Gastrocnemius medialis (tissue), 4 donors: Measurements from ENCODE around the gene LAMC3. TPM values are rescaled to one million over a fixed set of nuclear protein-coding genes. Genes with fewer than 3 reads are reported as not detected.

Experiments used
- ATAC-seq, 2 donors: fragments of 150-250 bp; one replicate each; pipeline ENCODE4 v1.9.1; 2016
- DNase-seq, 2 donors: peaks; one replicate each; pipeline ENCODE4 v3.0.0-alpha.2; 2019
- H3K27ac ChIP-seq, 4 donors: fragments of 200-600 bp; sonication (generic); 1 replicate in 1 of 4; 2 replicates in 3 of 4; pipeline ENCODE4 v1.5.1; 2016 to 2018; ENCODE audit warnings: mild to moderate bottlenecking in 2 of 4, moderate library complexity in 1 of 4
- H3K27me3 ChIP-seq, 3 donors: fragments of 200-600 bp; sonication (generic) in 2 of 3; 1 replicate in 1 of 3; 2 replicates in 2 of 3; pipeline versions ENCODE4 v1.5.1 to v1.6.0; 2016 to 2019; ENCODE audit warnings: mild to moderate bottlenecking in 1 of 3, moderate library complexity in 1 of 3
- H3K36me3 ChIP-seq, 2 donors: fragments of 200-600 bp; sonication (generic) in 1 of 2; one replicate each; pipeline ENCODE4 v1.5.1; 2017 to 2018
- H3K4me1 ChIP-seq, 2 donors: fragments of 200-600 bp; sonication (generic) in 1 of 2; one replicate each; pipeline ENCODE4 v1.5.1; 2016 to 2017; ENCODE audit warnings: mild to moderate bottlenecking in 2 of 2
- H3K4me3 ChIP-seq, 4 donors: fragments of 200-600 bp; sonication (generic) in 3 of 4; 1 replicate in 1 of 4; 2 replicates in 3 of 4; pipeline ENCODE4 v1.5.1; 2016 to 2019; ENCODE audit warnings: mild to moderate bottlenecking in 2 of 4
- H3K9me3 ChIP-seq, 3 donors: fragments of 200-600 bp; sonication (generic) in 2 of 3; 1 replicate in 1 of 3; 2 replicates in 2 of 3; pipeline ENCODE4 v1.5.1; 2016 to 2019
- CTCF ChIP-seq, 5 experiments: fragments of 450-650 bp in 3 of 5; fragments of 200-600 bp in 2 of 5; sonication (generic) in 2 of 5; IDR thresholded peaks in 4 of 5; conservative IDR thresholded peaks in 1 of 5; 1 replicate in 4 of 5; 2 replicates in 1 of 5; pipeline ENCODE4 v1.5.1; 2016 to 2019; ENCODE audit warnings: antibody characterized with exemption in 5 of 5, mild to moderate bottlenecking in 3 of 5, moderate library complexity in 3 of 5
- POLR2A ChIP-seq, 2 donors: fragments of 450-650 bp; IDR thresholded peaks; one replicate each; pipeline ENCODE4 v1.6.1; 2017; ENCODE audit warnings: antibody characterized with exemption in 2 of 2, mild to moderate bottlenecking in 2 of 2, moderate library complexity in 2 of 2
- in situ Hi-C, 4 donors: fragments of 200-750 bp; cut with MboI; loops; one replicate each; pipeline versions ENCODE4 v1.15.0 to v1.8.0; 2017; ENCODE audit warnings: low sequenced_read_pairs in 4 of 4
- intact Hi-C: fragments of 100-400 bp; cut with DNase I; formaldehyde crosslinking; loops from one replicate; pipeline ENCODE4 v1.15.1; 2023; ENCODE audit warnings: low total_unique reads
- total RNA-seq, 4 donors: library from RNA; depleted of rRNA; stranded (reverse); fragments of >200 nt; gene quantifications; one replicate each; pipeline versions ENCODE4 v1.1.0 to v1.2.3, GENCODE V29; 2016

Gene LAMC3
- total RNA-seq, 4 donors from 2014 or later = 0.07 to 1.5 (median 0.72) TPM

GRCh38 chr9:131067625-131068024 lies 58.7 kb downstream of the LAMC3 start:
- intact Hi-C loops = no loop called here
- Histone ChIP-seq H3K4me3 (no peak overlapping the region), H3K36me3 (no peaks in the 10 kb centered on the region), H3K27me3 (peaks cover 0 to 7% (median 0%) of the 10 kb centered on the region in 3 donors), H3K27ac (no peak overlapping the region), H3K4me1 (peaks cover 0 to 4% of the 10 kb centered on the region in 2 donors), H3K9me3 (no peaks in the 10 kb centered on the region)
- DNase-seq = no peak
- TF ChIP-seq POLR2A (IDR thresholded peaks at IDR 0.05) (no peak), CTCF (IDR thresholded peaks at IDR 0.05 in 4 of 5, conservative IDR thresholded peaks at IDR 0.05 in 1 of 5) (no peak)
- ATAC-seq = no peak
- in situ Hi-C loops = no loop called here

- no peak overlapping the region for H3K27ac ChIP-seq
Observed at GRCh38 chr9:131068076-131068816, 59.3 kb downstream of the LAMC3 start.

GRCh38 chr9:131069699-131070098 lies 60.7 kb downstream of the LAMC3 start:
- Histone ChIP-seq H3K27me3 (peaks cover 0 to 5% (median 0%) of the 10 kb centered on the region in 3 donors), H3K27ac (no peak overlapping the region), H3K4me1 (peaks cover 0 to 4% of the 10 kb centered on the region in 2 donors), H3K4me3 (no peak overlapping the region), H3K9me3 (no peaks in the 10 kb centered on the region), H3K36me3 (no peaks in the 10 kb centered on the region)
- no peak for TF ChIP-seq POLR2A (IDR thresholded peaks at IDR 0.05)
- no peak for TF ChIP-seq CTCF (IDR thresholded peaks at IDR 0.05 in 4 of 5, conservative IDR thresholded peaks at IDR 0.05 in 1 of 5)
- ATAC-seq = no peak
- DNase-seq = no peak
- in situ Hi-C loops (no loop called here), intact Hi-C loops (no loop called here)

More at GRCh38 chr9:131068076-131068816, 59.3 kb downstream of the LAMC3 start:
- no peak overlapping the region for H3K4me3 ChIP-seq
- TF ChIP-seq POLR2A (IDR thresholded peaks at IDR 0.05) = no peak
- no peak for TF ChIP-seq CTCF (IDR thresholded peaks at IDR 0.05 in 4 of 5, conservative IDR thresholded peaks at IDR 0.05 in 1 of 5)
- peaks cover 0 to 4% of the 10 kb centered on the region in 2 donors for H3K4me1 ChIP-seq
- H3K36me3 ChIP-seq = no peaks in the 10 kb centered on the region
- peak in 1 of 2 donors; percentile 39 for ATAC-seq
- DNase-seq = no peak
- in situ Hi-C loops (no loop called here), intact Hi-C loops (no loop called here)
- peaks cover 0 to 7% (median 0%) of the 10 kb centered on the region in 3 donors for H3K27me3 ChIP-seq
- H3K9me3 ChIP-seq = no peaks in the 10 kb centered on the region

GRCh38 chr9:131072107-131072870 lies 63.3 kb downstream of the LAMC3 start:
- Histone ChIP-seq H3K27me3 (no peaks in the 10 kb centered on the region), H3K9me3 (no peaks in the 10 kb centered on the region), H3K36me3 (no peaks in the 10 kb centered on the region), H3K27ac (no peak overlapping the region), H3K4me1 (peaks cover 0 to 4% of the 10 kb centered on the region in 2 donors), H3K4me3 (no peak overlapping the region)
- no peak for TF ChIP-seq CTCF (IDR thresholded peaks at IDR 0.05 in 4 of 5, conservative IDR thresholded peaks at IDR 0.05 in 1 of 5)
- TF ChIP-seq POLR2A (IDR thresholded peaks at IDR 0.05) = no peak
- DNase-seq (no peak), ATAC-seq (peak in 1 of 2 donors; percentile 25)
- in situ Hi-C loops (no loop called here), intact Hi-C loops (no loop called here)
